K562 (cell line): ENCODE measurements around the gene RER1. TPM values are rescaled to one million over a fixed set of nuclear protein-coding genes. Genes with fewer than 3 reads are reported as not detected.

Experiments used
- CHD7 ChIP-seq: fragments of 200-600 bp; sonication (generic); IDR thresholded peaks from one replicate; pipeline ENCODE4 v1.6.1; 2012; ENCODE audit warnings: mild to moderate bottlenecking, low read depth, low read length, inconsistent platforms
- TEAD4 ChIP-seq, 2 experiments: sonication (generic) in 1 of 2; formaldehyde crosslinking in 1 of 2; IDR thresholded peaks; 2 replicates each; pipeline versions ENCODE4 v1.6.1 to v1.8.0; 2012 to 2022; ENCODE audit warnings: borderline replicate concordance in 1 of 2, inconsistent platforms in 1 of 2, low read length in 1 of 2, mild to moderate bottlenecking in 1 of 2, missing genetic modification reagents in 1 of 2
- THRA ChIP-seq: fragments of 450-650 bp; IDR thresholded peaks from 2 replicates; pipeline ENCODE4 v1.6.1; 2017; ENCODE audit warnings: mild to moderate bottlenecking, moderate library complexity
- polyA plus RNA-seq, 8 experiments: library from polyadenylated mRNA; depleted of rRNA in 4 of 8; stranded (reverse) in 5 of 8; unstranded in 3 of 8; fragments of >200 nt; fragmentation: Nextera tagmentation in 2 of 8; fragmentation: Illumina TruSeq in 1 of 8; extraction: Ambion mirVana in 2 of 8; extraction: Trizol in 1 of 8; gene quantifications; 2 replicates each; pipeline versions ENCODE4 v1.2.1 to v1.2.3, GENCODE V29; 2011 to 2014; ENCODE audit warnings: inconsistent platforms in 1 of 8, missing spikeins in 1 of 8
- total RNA-seq, 7 experiments: library from RNA; depleted of rRNA in 6 of 7; stranded (reverse); fragments of >200 nt in 6 of 7; fragmentation: Illumina TruSeq in 2 of 7; extraction: Trizol in 2 of 7; gene quantifications; 2 replicates each; pipeline versions ENCODE4 v1.2.1 to v1.2.3, GENCODE V29; 2011 to 2021; ENCODE audit warnings: low replicate concordance in 1 of 7

The RER1 gene
- total and polyA plus RNA-seq, 9 of the 15 experiments (the other 6 are each of a cell fraction or from before 2014, with no cell fraction given), result 19.6 to 354 (median 183) TPM

GRCh38 chr1:2391041-2391930 is at the start of gene RER1, which contains the start of gene MORN1 (continued):
- TF ChIP-seq THRA, result no peak
- TF ChIP-seq TEAD4 (IDR thresholded peaks at IDR 0.05; ENCODE audit: low read length), result no peak
- no peak for TF ChIP-seq TEAD4 (CRISPR knock-in tag; IDR thresholded peaks at IDR 0.05; ENCODE audit: borderline replicate concordance)
- no peak for TF ChIP-seq CHD7
